ENCODE measurements around the gene GORASP1. TPM values are rescaled to one million over a fixed set of nuclear protein-coding genes. Genes with fewer than 3 reads are reported as not detected.

GORASP1 gene
- total and polyA plus RNA-seq, 2 of the 13 experiments (the other 11 are each of a cell fraction or from before 2014, with no cell fraction given) = 36.4 to 39.8 TPM

- TF ChIP-seq ZNF280D (CRISPR knock-in tag; IDR thresholded peaks at IDR 0.05) = no peak
- no peak for TF ChIP-seq IRF9 (CRISPR knock-in tag; IDR thresholded peaks at IDR 0.05; ENCODE audit: borderline replicate concordance)
- no peak for TF ChIP-seq RNF219 (CRISPR knock-in tag; IDR thresholded peaks at IDR 0.05)
- no peak; the same call in 1 of the 2 replicates for TF ChIP-seq NFYB (CRISPR knock-in tag; IDR thresholded peaks at IDR 0.05)
- TF ChIP-seq HNRNPL (IDR thresholded peaks at IDR 0.05; ENCODE audit: low read depth, low read length) = no peak
- peak; percentile 16 for TF ChIP-seq CBX1 (IDR thresholded peaks at IDR 0.05; ENCODE audit: low read depth)
- no peak for TF ChIP-seq U2AF2 (IDR thresholded peaks at IDR 0.05; ENCODE audit: low read depth, low read length)
- TF ChIP-seq NCOA5 (CRISPR knock-in tag; IDR thresholded peaks at IDR 0.05) = no peak
- no peak for TF ChIP-seq LBX2 (CRISPR knock-in tag; IDR thresholded peaks at IDR 0.05; ENCODE audit: borderline replicate concordance)
- no peak for TF ChIP-seq AGO1 (IDR thresholded peaks at IDR 0.05; ENCODE audit: low read depth, low read length, poor library complexity, severe bottlenecking)
- TF ChIP-seq ZNF616 (CRISPR knock-in tag; IDR thresholded peaks at IDR 0.05; ENCODE audit: low read depth) = 0 out of 2 replicates have a peak, but pooled peaks have one; percentile 42
- peak; percentile 82; the same call in 1 of the 2 replicates for TF ChIP-seq KDM2A (CRISPR knock-in tag; IDR thresholded peaks at IDR 0.05; ENCODE audit: borderline replicate concordance, low read depth)
- TF ChIP-seq PAXIP1 (CRISPR knock-in tag; conservative IDR thresholded peaks at IDR 0.05) = 0 out of 2 replicates have a peak, but pooled peaks have one; percentile 22
- TF ChIP-seq ZNF451 (CRISPR knock-in tag; IDR thresholded peaks at IDR 0.05) = no peak
- peak; percentile 52; the same call in 1 of the 2 replicates for TF ChIP-seq ZNF792 (CRISPR knock-in tag; IDR thresholded peaks at IDR 0.05)
- no peak for TF ChIP-seq HNRNPH1 (optimal IDR thresholded peaks at IDR 0.05; ENCODE audit: low read depth, low read length)
- TF ChIP-seq ZNF501 (CRISPR knock-in tag; IDR thresholded peaks at IDR 0.05) = no peak
- TF ChIP-seq LCORL (IDR thresholded peaks at IDR 0.05) = no peak
- TF ChIP-seq LCORL (CRISPR knock-in tag; IDR thresholded peaks at IDR 0.05) = no peak
These were observed at the start of gene GORASP1, which contains the start of gene TTC21A (continued) for GRCh38 chr3:39107388-39108199.
